Lower leg skin (tissue), 3 donors: Measurements from ENCODE around the gene TENT4B.

ENCODE experiments used
- CTCF ChIP-seq, 3 donors: fragments of 450-650 bp; IDR thresholded peaks; one replicate each; pipeline ENCODE4 v1.5.1; 2016; ENCODE audit warnings: antibody characterized with exemption in 3 of 3, mild to moderate bottlenecking in 3 of 3, moderate library complexity in 2 of 3
- POLR2A ChIP-seq, 2 donors: fragments of 450-650 bp; IDR thresholded peaks; one replicate each; pipeline ENCODE4 v1.6.1; 2016 to 2017; ENCODE audit warnings: antibody characterized with exemption in 2 of 2, mild to moderate bottlenecking in 1 of 2, moderate library complexity in 1 of 2

GRCh38 chr16:50173316-50173715, 20.2 kb downstream of the TENT4B start:
- TF ChIP-seq CTCF (IDR thresholded peaks at IDR 0.05) (no peak), POLR2A (IDR thresholded peaks at IDR 0.05) (no peak)
